GM19372 (cell line): ENCODE results near the gene CREB3L1.
"Not testable (repeated sequence)": the region's sequence is repeated elsewhere in the genome, so short reads cannot be mapped to it uniquely, and the experiment has no call there.

Experiments
- ATAC-seq: cut with Tn5 transposase; IDR thresholded peaks from one replicate; pipeline ENCODE4 v1.9.1; 2021; ENCODE audit warnings: mild to moderate bottlenecking, low read depth, moderate library complexity; ENCODE audit not compliant: unreplicated experiment

The CREB3L1 gene

GRCh38 chr11:46248289-46249102 lies 29.0 kb upstream of the CREB3L1 start:
- no peak for ATAC-seq

- ATAC-seq, result no peak
Observed at GRCh38 chr11:46249103-46249937, 28.1 kb upstream of the CREB3L1 start.

GRCh38 chr11:46249938-46250744 lies 27.3 kb upstream of the CREB3L1 start:
- no peak for ATAC-seq

GRCh38 chr11:46250745-46251052 lies 26.8 kb upstream of the CREB3L1 start:
- no peak for ATAC-seq

GRCh38 chr11:46251954-46252353 lies 25.5 kb upstream of the CREB3L1 start:
- no peak for ATAC-seq

GRCh38 chr11:46252373-46252914 lies 25.0 kb upstream of the CREB3L1 start:
- no peak for ATAC-seq

GRCh38 chr11:46253258-46254132 lies 24.0 kb upstream of the CREB3L1 start:
- no peak for ATAC-seq

- ATAC-seq, result no peak
Observed at GRCh38 chr11:46254133-46254491, 23.4 kb upstream of the CREB3L1 start.

- ATAC-seq, result no peak
Observed at GRCh38 chr11:46256540-46257001, 20.9 kb upstream of the CREB3L1 start.

- ATAC-seq, result not testable (repeated sequence)
Observed at GRCh38 chr11:46259347-46259746, 18.1 kb upstream of the CREB3L1 start.

GRCh38 chr11:46259971-46260560 lies 17.4 kb upstream of the CREB3L1 start:
- ATAC-seq, result no peak

- no peak for ATAC-seq
Observed at GRCh38 chr11:46263120-46263519, 14.3 kb upstream of the CREB3L1 start.

- ATAC-seq, result no peak
Observed at GRCh38 chr11:46264030-46264429, 13.4 kb upstream of the CREB3L1 start.

- no peak for ATAC-seq
Observed at GRCh38 chr11:46264976-46265375, 12.5 kb upstream of the CREB3L1 start.

- ATAC-seq, result no peak
Observed at GRCh38 chr11:46265764-46266163, 11.7 kb upstream of the CREB3L1 start.

GRCh38 chr11:46267930-46268329 lies 9.5 kb upstream of the CREB3L1 start:
- no peak for ATAC-seq

- ATAC-seq, result no peak
Observed at GRCh38 chr11:46270684-46271083, 6.8 kb upstream of the CREB3L1 start.

GRCh38 chr11:46271407-46271806 lies 6.1 kb upstream of the CREB3L1 start:
- ATAC-seq, result no peak
